ENCODE results near the gene TEX38.

The TEX38 gene

GRCh38 chr1:46714976-46715375 lies 43.3 kb downstream of the TEX38 start:
- TF ChIP-seq YY1 (IDR thresholded peaks at IDR 0.05; ENCODE audit: low read depth) (no peak), RAD21 (IDR thresholded peaks at IDR 0.05; ENCODE audit: low read depth) (no peak), TCF12 (IDR thresholded peaks at IDR 0.05; ENCODE audit: low read depth) (no peak), CEBPB (IDR thresholded peaks at IDR 0.05) (no peak), ZBTB7A (IDR thresholded peaks at IDR 0.05; ENCODE audit: low read depth) (no peak), EGR1 (IDR thresholded peaks at IDR 0.05) (no peak), FOXM1 (IDR thresholded peaks at IDR 0.05; ENCODE audit: borderline replicate concordance, low read depth) (no peak), NFIC (IDR thresholded peaks at IDR 0.05) (no peak)

DNA sequence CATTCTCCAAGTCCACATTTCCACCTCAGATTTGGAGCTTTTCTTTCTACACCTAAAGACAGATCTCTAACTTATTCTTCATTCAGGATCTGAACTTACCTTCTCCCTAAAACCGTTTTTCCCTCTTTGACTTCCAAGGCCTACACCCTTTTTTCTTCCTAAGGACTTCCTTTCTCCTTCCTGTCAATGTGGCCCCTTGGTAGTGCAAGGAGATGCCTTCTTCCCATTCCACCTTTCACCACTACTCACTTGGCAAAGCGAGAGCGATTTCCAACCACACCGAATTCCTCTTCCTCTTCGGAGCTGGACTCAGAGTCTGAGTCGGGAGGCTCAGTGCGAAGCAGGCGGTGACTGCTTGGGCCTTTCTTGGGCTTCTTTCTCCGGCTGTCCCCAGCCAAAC lies 46.0 kb downstream of the TEX38 start:
- no peak for TF ChIP-seq RAD21 (IDR thresholded peaks at IDR 0.05; ENCODE audit: low read depth)

DNA sequence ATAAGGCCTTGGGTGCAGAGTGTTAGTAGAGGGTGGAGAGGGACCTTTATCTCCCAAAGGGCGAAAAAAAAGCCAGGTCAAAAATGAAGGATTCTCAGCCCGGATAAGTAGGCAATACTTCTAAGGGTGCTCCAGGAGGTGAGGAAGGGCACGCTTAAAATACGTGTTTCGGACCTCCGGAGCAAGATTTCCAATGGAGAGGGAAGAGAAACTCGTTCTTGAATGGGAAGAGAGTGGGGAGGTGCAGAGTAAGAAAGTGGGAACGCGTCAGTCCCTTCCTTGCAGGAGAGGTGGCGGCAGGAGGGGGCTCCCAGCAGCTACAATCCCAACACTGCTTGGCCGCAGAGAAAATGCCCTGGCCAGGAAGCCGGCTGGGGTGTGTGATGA lies 46.7 kb downstream of the TEX38 start:
- TF ChIP-seq NFIC (IDR thresholded peaks at IDR 0.05) (no peak), MAX (IDR thresholded peaks at IDR 0.05) (no peak), TEAD4 (IDR thresholded peaks at IDR 0.05) (no peak), RAD21 (IDR thresholded peaks at IDR 0.05; ENCODE audit: low read depth) (no peak), ZBTB7A (IDR thresholded peaks at IDR 0.05; ENCODE audit: low read depth) (no peak), REST (IDR thresholded peaks at IDR 0.05; ENCODE audit: low read depth) (no peak)
- TF ChIP-seq, protein P1, sequence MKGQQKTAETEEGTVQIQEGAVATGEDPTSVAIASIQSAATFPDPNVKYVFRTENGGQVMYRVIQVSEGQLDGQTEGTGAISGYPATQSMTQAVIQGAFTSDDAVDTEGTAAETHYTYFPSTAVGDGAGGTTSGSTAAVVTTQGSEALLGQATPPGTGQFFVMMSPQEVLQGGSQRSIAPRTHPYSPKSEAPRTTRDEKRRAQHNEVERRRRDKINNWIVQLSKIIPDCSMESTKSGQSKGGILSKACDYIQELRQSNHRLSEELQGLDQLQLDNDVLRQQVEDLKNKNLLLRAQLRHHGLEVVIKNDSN (IDR thresholded peaks at IDR 0.05), result no peak

DNA sequence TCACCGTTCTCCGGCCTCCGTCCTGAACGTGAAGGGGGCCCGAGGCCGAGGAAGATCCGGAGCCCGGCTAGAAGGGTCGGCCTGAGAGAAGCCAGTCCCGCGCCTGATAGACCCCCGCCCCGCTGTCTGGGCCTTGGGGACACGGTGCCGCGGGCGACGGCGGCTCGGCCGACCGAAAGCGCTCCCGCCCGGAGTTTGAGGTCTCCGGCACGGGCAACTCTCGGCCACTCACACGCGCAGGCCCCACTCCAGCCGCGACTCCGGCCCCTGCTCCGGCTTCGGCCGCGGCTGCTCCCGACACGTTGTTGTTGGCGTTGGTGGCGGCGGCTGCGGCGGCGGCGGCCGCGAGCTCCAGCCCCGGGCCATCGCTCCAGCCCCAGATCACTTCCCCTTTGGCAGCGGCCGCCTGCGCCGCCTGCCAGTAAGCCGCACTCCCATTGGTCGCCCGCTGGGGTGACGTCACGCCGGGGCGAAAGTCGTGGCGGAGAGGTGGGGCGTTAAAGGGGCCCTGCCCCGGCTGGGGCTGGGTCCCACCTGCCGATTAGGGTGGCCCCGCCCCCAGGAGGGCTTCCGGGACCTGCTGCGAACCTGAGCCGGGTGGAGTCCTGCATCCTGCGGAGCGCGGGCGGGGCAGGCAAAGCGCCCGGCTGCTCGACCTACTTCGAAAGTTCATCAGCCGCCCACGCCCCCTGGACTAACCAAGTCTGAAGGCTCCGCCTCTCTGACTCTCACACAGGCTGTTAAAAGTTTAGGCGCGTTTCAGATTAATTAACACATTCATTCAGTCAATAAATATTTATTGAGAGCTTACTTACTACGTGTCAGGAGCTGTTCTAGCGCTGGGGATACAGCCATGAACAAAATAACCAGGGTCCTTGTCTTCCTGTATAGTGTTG lies 47.3 kb downstream of the TEX38 start, which contains the start of gene EFCAB14:
TSS of gene EFCAB14 (minus strand) at position 388 of the 896 bp plus-strand sequence. CDS start 1,027 bp downstream, outside the sequence.
- TF ChIP-seq EP300 (IDR thresholded peaks at IDR 0.05; ENCODE audit: borderline replicate concordance), result no peak; the same call in 1 of the 2 replicates
- peak; percentile 82 for TF ChIP-seq NFIC (IDR thresholded peaks at IDR 0.05)
- TF ChIP-seq, protein P1 (IDR thresholded peaks at IDR 0.05), result 0 out of 2 replicates have a peak, but pooled peaks have one; percentile 36
- TF ChIP-seq MAX (IDR thresholded peaks at IDR 0.05), result peak; percentile 53
- TF ChIP-seq TCF12 (IDR thresholded peaks at IDR 0.05; ENCODE audit: low read depth), result peak; percentile 52
- TF ChIP-seq TEAD4 (IDR thresholded peaks at IDR 0.05), result no peak
- 0 out of 2 replicates have a peak, but pooled peaks have one; percentile 22 for TF ChIP-seq ZBTB7A (IDR thresholded peaks at IDR 0.05; ENCODE audit: low read depth)
- peak; percentile 57 for TF ChIP-seq YY1 (IDR thresholded peaks at IDR 0.05; ENCODE audit: low read depth)
- no peak for TF ChIP-seq FOXM1 (IDR thresholded peaks at IDR 0.05; ENCODE audit: borderline replicate concordance, low read depth)
- peak; percentile 84 for TF ChIP-seq TAF1 (IDR thresholded peaks at IDR 0.05; ENCODE audit: low read depth)
- TF ChIP-seq CREB1 (IDR thresholded peaks at IDR 0.05; ENCODE audit: low read depth), result peak; percentile 93

GRCh38 chr1:46719689-46720088 lies 48.0 kb downstream of the TEX38 start:
- no peak for TF ChIP-seq CEBPB (IDR thresholded peaks at IDR 0.05)
- no peak for TF ChIP-seq EGR1 (IDR thresholded peaks at IDR 0.05)
- no peak for TF ChIP-seq TCF12 (IDR thresholded peaks at IDR 0.05; ENCODE audit: low read depth)
- no peak for TF ChIP-seq FOXM1 (IDR thresholded peaks at IDR 0.05; ENCODE audit: borderline replicate concordance, low read depth)
- no peak for TF ChIP-seq YY1 (IDR thresholded peaks at IDR 0.05; ENCODE audit: low read depth)
- TF ChIP-seq, protein P1 (IDR thresholded peaks at IDR 0.05), result no peak

- TF ChIP-seq CREB1 (IDR thresholded peaks at IDR 0.05; ENCODE audit: low read depth) (no peak), TEAD4 (IDR thresholded peaks at IDR 0.05) (no peak), NFIC (IDR thresholded peaks at IDR 0.05) (no peak), CEBPB (IDR thresholded peaks at IDR 0.05) (no peak), RAD21 (IDR thresholded peaks at IDR 0.05; ENCODE audit: low read depth) (no peak), FOXM1 (IDR thresholded peaks at IDR 0.05; ENCODE audit: borderline replicate concordance, low read depth) (no peak), MAX (IDR thresholded peaks at IDR 0.05) (no peak), REST (IDR thresholded peaks at IDR 0.05; ENCODE audit: low read depth) (no peak), ZBTB7A (IDR thresholded peaks at IDR 0.05; ENCODE audit: low read depth) (no peak), TAF1 (IDR thresholded peaks at IDR 0.05; ENCODE audit: low read depth) (no peak), EP300 (IDR thresholded peaks at IDR 0.05; ENCODE audit: borderline replicate concordance) (no peak), EGR1 (IDR thresholded peaks at IDR 0.05) (no peak), YY1 (IDR thresholded peaks at IDR 0.05; ENCODE audit: low read depth) (no peak)
- TF ChIP-seq, protein P1 (IDR thresholded peaks at IDR 0.05), result no peak
Observed at GRCh38 chr1:46721204-46721603, 49.5 kb downstream of the TEX38 start.

All from Ishikawa (cell line).